HepG2 (cell line): ENCODE results near the gene RASL10A. TPM values are rescaled to one million over a fixed set of nuclear protein-coding genes. Genes with fewer than 3 reads are reported as not detected.

ENCODE experiments used
- ATAC-seq: fragments of 200-7000 bp; cut with Tn5 transposase; 3 replicates; pipeline ENCODE4 v1.9.1; 2020; ENCODE audit warnings: mild to moderate bottlenecking, moderate library complexity
- BruUV-seq: library from RNA; stranded (reverse); fragments of 400-500 nt; replicated peaks from 2 replicates; lab custom pipeline; 2021; lab: Mats Ljungman, UMichigan
- CTCF ChIA-PET: fragments of 300-600 bp; formaldehyde crosslinking; extraction: SDS; loops from one replicate; lab custom pipeline; 2021; ENCODE audit warnings: low total read pairs, inconsistent platforms, low intra/inter-chr PET ratio; lab: Yijun Ruan, JAX
- POLR2A ChIA-PET: fragments of 350-600 bp; sonication (Branson Sonifier 250); formaldehyde crosslinking; loops from one replicate; lab custom pipeline; 2020; ENCODE audit warnings: antibody characterized with exemption, inconsistent platforms; lab: Yijun Ruan, JAX
- DNase-seq: peaks from one replicate; pipeline ENCODE4 v3.0.0-alpha.2; 2015; ENCODE audit warnings: low spot score
- FAIRE-seq: peaks from 3 replicates; lab custom pipeline; 2011; peaks lifted over from hg19 to GRCh38; lab: Jason Lieb, UNC
- H2AFZ ChIP-seq: one replicate; pipeline ENCODE4 v1.6.1; 2011; ENCODE audit warnings: low read length, inconsistent platforms
- H3K27ac ChIP-seq: fragments of 300-600 bp; 3 replicates; pipeline ENCODE4 v1.8.0; 2011; ENCODE audit warnings: mixed run types, mild to moderate bottlenecking, mixed read lengths, low read length, inconsistent platforms; ENCODE audit not compliant: insufficient read depth; ENCODE audit errors: extremely low read length
- H3K27me3 ChIP-seq, 2 experiments: fragments of 200-600 bp in 1 of 2; 2 replicates in 1 of 2; 3 replicates in 1 of 2; pipeline versions ENCODE4 v1.6.0 to v1.8.0; 2011; ENCODE audit warnings: low read length in 2 of 2, mild to moderate bottlenecking in 2 of 2, moderate library complexity in 2 of 2, inconsistent platforms in 1 of 2; ENCODE audit not compliant: insufficient read depth in 2 of 2, control insufficient read depth in 1 of 2
- H3K36me3 ChIP-seq, 2 experiments: fragments of 200-600 bp in 1 of 2; replicated peaks in 1 of 2; 2 replicates in 1 of 2; 3 replicates in 1 of 2; pipeline versions ENCODE4 v1.5.1 to v1.8.0; 2011; ENCODE audit warnings: low read length in 2 of 2, inconsistent platforms in 1 of 2; ENCODE audit not compliant: insufficient read depth in 2 of 2, control insufficient read depth in 1 of 2
- H3K4me1 ChIP-seq: 2 replicates; pipeline ENCODE4 v1.5.1; 2012; ENCODE audit warnings: low read length, inconsistent platforms; ENCODE audit not compliant: insufficient read depth
- H3K4me2 ChIP-seq: 2 replicates; pipeline ENCODE4 v1.6.0; 2011; ENCODE audit warnings: low read depth, low read length, inconsistent platforms
- H3K4me3 ChIP-seq, 3 experiments: fragments of 200-600 bp in 1 of 3; sonication (generic), shearing (Covaris generic) in 1 of 3; replicated peaks in 1 of 3; 2 replicates each; pipeline ENCODE4 v1.5.1; 2011 to 2016; ENCODE audit warnings: low read length in 3 of 3, inconsistent platforms in 2 of 3, low read depth in 2 of 3, mild to moderate bottlenecking in 2 of 3, control low read depth in 1 of 3, mixed read lengths in 1 of 3; ENCODE audit not compliant: insufficient read depth in 1 of 3
- H3K79me2 ChIP-seq: one replicate; pipeline ENCODE4 v1.6.1; 2011; ENCODE audit warnings: low read length, inconsistent platforms; ENCODE audit not compliant: insufficient read depth
- H3K9ac ChIP-seq: 2 replicates; pipeline ENCODE4 v1.6.0; 2011; ENCODE audit warnings: mild to moderate bottlenecking, low read depth, low read length, inconsistent platforms; ENCODE audit not compliant: insufficient read depth
- H3K9me3 ChIP-seq: 2 replicates; pipeline ENCODE4 v1.5.1; 2012; ENCODE audit warnings: mild to moderate bottlenecking, low read length
- H4K20me1 ChIP-seq: 2 replicates; pipeline ENCODE4 v1.6.0; 2011; ENCODE audit warnings: inconsistent platforms, mild to moderate bottlenecking, low read length, moderate library complexity; ENCODE audit not compliant: insufficient read depth
- HDAC1 ChIP-seq: sonication (generic); formaldehyde crosslinking; IDR thresholded peaks from 2 replicates; pipeline ENCODE4 v1.5.1; 2020; ENCODE audit warnings: mild to moderate bottlenecking, missing genetic modification reagents
- NR1H2 ChIP-seq: sonication (generic); formaldehyde crosslinking; IDR thresholded peaks from 2 replicates; pipeline ENCODE4 v1.8.1; 2022; ENCODE audit warnings: low read depth, missing genetic modification reagents, borderline replicate concordance
- U2AF2 ChIP-seq: fragments of 200-400 bp; formaldehyde crosslinking; IDR thresholded peaks from 2 replicates; pipeline ENCODE4 v1.6.1; 2017; ENCODE audit warnings: low read depth, mild to moderate bottlenecking, low read length
- ZMYM2 ChIP-seq: sonication (generic); formaldehyde crosslinking; IDR thresholded peaks from 2 replicates; pipeline ENCODE4 v1.8.0; 2022; ENCODE audit warnings: mild to moderate bottlenecking, missing genetic modification reagents
- ZMYM3 ChIP-seq: sonication (generic); formaldehyde crosslinking; IDR thresholded peaks from 2 replicates; pipeline ENCODE4 v1.5.1; 2020; ENCODE audit warnings: mild to moderate bottlenecking, missing genetic modification reagents
- ZNF441 ChIP-seq: sonication (generic); formaldehyde crosslinking; IDR thresholded peaks from 2 replicates; pipeline ENCODE4 v1.7.0; 2021; ENCODE audit warnings: missing genetic modification reagents, borderline replicate concordance
- ZNF589 ChIP-seq: sonication (generic); formaldehyde crosslinking; conservative IDR thresholded peaks from 2 replicates; pipeline ENCODE4 v1.8.0; 2022; ENCODE audit warnings: mild to moderate bottlenecking, moderate library complexity, missing genetic modification reagents
- ZNF629 ChIP-seq: sonication (generic); formaldehyde crosslinking; conservative IDR thresholded peaks from 2 replicates; pipeline ENCODE4 v1.5.0; 2020; ENCODE audit warnings: missing genetic modification reagents
- WGBS: methylation state at CpG from one replicate; pipeline ENCODE4 v1.1.6; 2017; ENCODE audit warnings: low lambda C conversion rate; 5-methylcytosine and 5-hydroxymethylcytosine counted together
- in situ Hi-C: cut with HindIII; loops from 2 replicates; pipeline ENCODE4 v1.10.0; 2017; ENCODE audit warnings: low pct_unique_long_range_greater_than_20kb; ENCODE audit not compliant: extremely low pct_ligation_motif_present
- intact Hi-C: fragments of 100-400 bp; cut with micrococcal nuclease; formaldehyde crosslinking; loops from one replicate; pipeline ENCODE4 v1.10.0; 2022; ENCODE audit not compliant: unreplicated experiment
- polyA plus RNA-seq, 8 experiments: library from polyadenylated mRNA; depleted of rRNA in 3 of 8; stranded (reverse) in 7 of 8; unstranded in 1 of 8; fragments of >200 nt; fragmentation: Illumina TruSeq in 4 of 8; extraction: Trizol in 4 of 8; gene quantifications; 2 replicates each; pipeline versions ENCODE4 v1.2.1 to v1.2.3, GENCODE V29; 2011 to 2016; ENCODE audit warnings: low read depth in 4 of 8, missing spikeins in 1 of 8, mixed read lengths in 1 of 8; ENCODE audit not compliant: insufficient read depth in 1 of 8
- total RNA-seq, 5 experiments: library from RNA; depleted of rRNA; stranded (reverse); fragments of >200 nt; fragmentation: Illumina TruSeq; extraction: Trizol; gene quantifications; 2 replicates each; pipeline ENCODE4 v1.2.3, GENCODE V29; 2016; ENCODE audit warnings: low read depth in 1 of 5
- TF ChIP-seq, protein P1 (sequence below): sonication (generic); formaldehyde crosslinking; IDR thresholded peaks from 2 replicates; pipeline ENCODE4 v1.4.0; 2020; ENCODE audit warnings: mild to moderate bottlenecking, missing genetic modification reagents
- TF ChIP-seq, protein P2 (sequence below), 2 experiments: fragments of 450-650 bp in 1 of 2; sonication (generic) in 1 of 2; formaldehyde crosslinking in 1 of 2; IDR thresholded peaks; 2 replicates each; pipeline versions ENCODE4 v1.6.1 to v1.8.0; 2016 to 2022; ENCODE audit warnings: antibody characterized with exemption in 1 of 2, mild to moderate bottlenecking in 1 of 2, missing genetic modification reagents in 1 of 2

Gene RASL10A
- total and polyA plus RNA-seq, 2 of the 13 experiments (the other 11 are each of a cell fraction or from before 2014, with no cell fraction given) = 0.05 to 0.22 TPM

DNA sequence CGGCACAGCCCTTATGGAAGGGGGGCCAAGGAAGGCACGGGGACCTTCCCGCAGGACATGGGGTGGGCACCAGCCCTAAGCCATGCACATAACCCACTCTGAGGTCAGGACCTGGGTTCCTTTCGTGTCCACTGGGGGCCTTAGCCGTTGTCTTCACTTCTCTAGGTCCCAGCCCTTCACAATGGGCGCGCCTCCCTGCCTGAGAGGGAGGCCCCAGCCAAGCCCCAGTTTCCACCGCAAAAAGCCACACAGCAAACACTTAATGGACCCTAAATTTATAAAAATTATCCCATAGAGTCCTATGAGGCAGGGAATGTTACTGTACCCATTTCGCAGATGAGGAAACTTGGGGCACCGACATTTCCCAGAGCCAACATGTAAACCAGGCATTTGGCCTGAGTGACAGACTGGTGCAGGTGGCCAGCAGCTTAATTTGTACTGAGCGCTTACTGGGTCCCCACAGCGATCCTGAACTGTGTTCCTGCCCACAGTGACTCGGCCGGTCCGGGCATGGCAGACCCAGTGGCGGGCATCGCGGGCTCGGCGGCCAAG lies 7.8 kb downstream of the RASL10A start:
- TF ChIP-seq, protein P1, sequence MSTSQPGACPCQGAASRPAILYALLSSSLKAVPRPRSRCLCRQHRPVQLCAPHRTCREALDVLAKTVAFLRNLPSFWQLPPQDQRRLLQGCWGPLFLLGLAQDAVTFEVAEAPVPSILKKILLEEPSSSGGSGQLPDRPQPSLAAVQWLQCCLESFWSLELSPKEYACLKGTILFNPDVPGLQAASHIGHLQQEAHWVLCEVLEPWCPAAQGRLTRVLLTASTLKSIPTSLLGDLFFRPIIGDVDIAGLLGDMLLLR = 0 out of 2 replicates have a peak, but pooled peaks have one; percentile 11
- TF ChIP-seq ZNF589 (CRISPR knock-in tag) (no peak), ZNF629 (CRISPR knock-in tag) (peak; percentile 87), ZNF441 (CRISPR knock-in tag) (no peak), U2AF2 (no peak), ZMYM3 (CRISPR knock-in tag) (peak; percentile 57), NR1H2 (CRISPR knock-in tag) (no peak), ZMYM2 (CRISPR knock-in tag) (no peak), HDAC1 (CRISPR knock-in tag) (0 out of 2 replicates have a peak, but pooled peaks have one; percentile 18)
- TF ChIP-seq, protein P2, sequence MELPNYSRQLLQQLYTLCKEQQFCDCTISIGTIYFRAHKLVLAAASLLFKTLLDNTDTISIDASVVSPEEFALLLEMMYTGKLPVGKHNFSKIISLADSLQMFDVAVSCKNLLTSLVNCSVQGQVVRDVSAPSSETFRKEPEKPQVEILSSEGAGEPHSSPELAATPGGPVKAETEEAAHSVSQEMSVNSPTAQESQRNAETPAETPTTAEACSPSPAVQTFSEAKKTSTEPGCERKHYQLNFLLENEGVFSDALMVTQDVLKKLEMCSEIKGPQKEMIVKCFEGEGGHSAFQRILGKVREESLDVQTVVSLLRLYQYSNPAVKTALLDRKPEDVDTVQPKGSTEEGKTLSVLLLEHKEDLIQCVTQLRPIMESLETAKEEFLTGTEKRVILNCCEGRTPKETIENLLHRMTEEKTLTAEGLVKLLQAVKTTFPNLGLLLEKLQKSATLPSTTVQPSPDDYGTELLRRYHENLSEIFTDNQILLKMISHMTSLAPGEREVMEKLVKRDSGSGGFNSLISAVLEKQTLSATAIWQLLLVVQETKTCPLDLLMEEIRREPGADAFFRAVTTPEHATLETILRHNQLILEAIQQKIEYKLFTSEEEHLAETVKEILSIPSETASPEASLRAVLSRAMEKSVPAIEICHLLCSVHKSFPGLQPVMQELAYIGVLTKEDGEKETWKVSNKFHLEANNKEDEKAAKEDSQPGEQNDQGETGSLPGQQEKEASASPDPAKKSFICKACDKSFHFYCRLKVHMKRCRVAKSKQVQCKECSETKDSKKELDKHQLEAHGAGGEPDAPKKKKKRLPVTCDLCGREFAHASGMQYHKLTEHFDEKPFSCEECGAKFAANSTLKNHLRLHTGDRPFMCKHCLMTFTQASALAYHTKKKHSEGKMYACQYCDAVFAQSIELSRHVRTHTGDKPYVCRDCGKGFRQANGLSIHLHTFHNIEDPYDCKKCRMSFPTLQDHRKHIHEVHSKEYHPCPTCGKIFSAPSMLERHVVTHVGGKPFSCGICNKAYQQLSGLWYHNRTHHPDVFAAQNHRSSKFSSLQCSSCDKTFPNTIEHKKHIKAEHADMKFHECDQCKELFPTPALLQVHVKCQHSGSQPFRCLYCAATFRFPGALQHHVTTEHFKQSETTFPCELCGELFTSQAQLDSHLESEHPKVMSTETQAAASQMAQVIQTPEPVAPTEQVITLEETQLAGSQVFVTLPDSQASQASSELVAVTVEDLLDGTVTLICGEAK (IDR thresholded peaks at IDR 0.05) = no peak
- TF ChIP-seq, protein P2 (CRISPR knock-in tag; IDR thresholded peaks at IDR 0.05) = 0 out of 2 replicates have a peak, but pooled peaks have one; percentile 23
- TF ChIP-seq, all 625 proteins: peak for 5
- Histone ChIP-seq H3K9me3 (no peaks in the 10 kb centered on the region), H4K20me1 (no peaks in the 10 kb centered on the region), H3K79me2 (no peaks in the 10 kb centered on the region), H3K4me3 (peak overlapping the region; percentile 74 to 88 (median 83)), H3K27me3 (no peaks in the 10 kb centered on the region), H3K4me1 (peaks cover 66% of the 10 kb centered on the region), H3K36me3 (no peaks in the 10 kb centered on the region), H3K4me2 (peak overlapping the region; percentile 88), H3K9ac (peak overlapping the region; percentile 62; the same call in 1 of the 2 replicates), H3K27ac (no peak overlapping the region), H2AFZ (no peak overlapping the region)
- intact Hi-C loops = no loop called here
- no peak for ATAC-seq
- DNase-seq = no peak
- ChIA-PET CTCF (interaction anchor here (2.2 kb wide), 1 partner anchor 52 kb away, joined by 8 read pairs; no protein-coding TSS in a partner anchor), POLR2A (no interaction called here)
- 88% methylated on average over 6 of the region's 20 CpGs for WGBS
- in situ Hi-C loops = loop anchor here (5.0 kb wide), 1 partner anchor 50 kb away; no protein-coding TSS in a partner anchor
- no peak for FAIRE-seq
- no TSS peak for BruUV-seq
